ENCODE measurements around the gene PCSK4. TPM values are rescaled to one million over a fixed set of nuclear protein-coding genes. Genes with fewer than 3 reads are reported as not detected.

Gene PCSK4
- total and polyA plus RNA-seq, 9 of the 15 experiments (the other 6 are each of a cell fraction or from before 2014, with no cell fraction given): 0.01 to 9.1 (median 2.1) TPM; not detected in 1

GRCh38 chr19:1513499-1514294 is 23.5 kb upstream of the PCSK4 start (continued):
- TF ChIP-seq, protein P1, sequence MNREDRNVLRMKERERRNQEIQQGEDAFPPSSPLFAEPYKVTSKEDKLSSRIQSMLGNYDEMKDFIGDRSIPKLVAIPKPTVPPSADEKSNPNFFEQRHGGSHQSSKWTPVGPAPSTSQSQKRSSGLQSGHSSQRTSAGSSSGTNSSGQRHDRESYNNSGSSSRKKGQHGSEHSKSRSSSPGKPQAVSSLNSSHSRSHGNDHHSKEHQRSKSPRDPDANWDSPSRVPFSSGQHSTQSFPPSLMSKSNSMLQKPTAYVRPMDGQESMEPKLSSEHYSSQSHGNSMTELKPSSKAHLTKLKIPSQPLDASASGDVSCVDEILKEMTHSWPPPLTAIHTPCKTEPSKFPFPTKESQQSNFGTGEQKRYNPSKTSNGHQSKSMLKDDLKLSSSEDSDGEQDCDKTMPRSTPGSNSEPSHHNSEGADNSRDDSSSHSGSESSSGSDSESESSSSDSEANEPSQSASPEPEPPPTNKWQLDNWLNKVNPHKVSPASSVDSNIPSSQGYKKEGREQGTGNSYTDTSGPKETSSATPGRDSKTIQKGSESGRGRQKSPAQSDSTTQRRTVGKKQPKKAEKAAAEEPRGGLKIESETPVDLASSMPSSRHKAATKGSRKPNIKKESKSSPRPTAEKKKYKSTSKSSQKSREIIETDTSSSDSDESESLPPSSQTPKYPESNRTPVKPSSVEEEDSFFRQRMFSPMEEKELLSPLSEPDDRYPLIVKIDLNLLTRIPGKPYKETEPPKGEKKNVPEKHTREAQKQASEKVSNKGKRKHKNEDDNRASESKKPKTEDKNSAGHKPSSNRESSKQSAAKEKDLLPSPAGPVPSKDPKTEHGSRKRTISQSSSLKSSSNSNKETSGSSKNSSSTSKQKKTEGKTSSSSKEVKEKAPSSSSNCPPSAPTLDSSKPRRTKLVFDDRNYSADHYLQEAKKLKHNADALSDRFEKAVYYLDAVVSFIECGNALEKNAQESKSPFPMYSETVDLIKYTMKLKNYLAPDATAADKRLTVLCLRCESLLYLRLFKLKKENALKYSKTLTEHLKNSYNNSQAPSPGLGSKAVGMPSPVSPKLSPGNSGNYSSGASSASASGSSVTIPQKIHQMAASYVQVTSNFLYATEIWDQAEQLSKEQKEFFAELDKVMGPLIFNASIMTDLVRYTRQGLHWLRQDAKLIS (CRISPR knock-in tag; IDR thresholded peaks at IDR 0.05): no peak
- TF ChIP-seq MTF1 (CRISPR knock-in tag; IDR thresholded peaks at IDR 0.05; ENCODE audit: borderline replicate concordance) (no peak), RFX5 (IDR thresholded peaks at IDR 0.05; ENCODE audit: low read depth, low read length) (no peak), BRD4 (IDR thresholded peaks at IDR 0.05) (no peak), PTRF (tag; IDR thresholded peaks at IDR 0.05) (no peak), MITF (IDR thresholded peaks at IDR 0.05) (no peak), CC2D1A (IDR thresholded peaks at IDR 0.05) (no peak), ZNF121 (CRISPR knock-in tag; conservative IDR thresholded peaks at IDR 0.05) (0 out of 2 replicates have a peak, but pooled peaks have one; percentile 5), PML (IDR thresholded peaks at IDR 0.05; ENCODE audit: low read length) (no peak), CEBPZ (IDR thresholded peaks at IDR 0.05; ENCODE audit: borderline replicate concordance, low read depth, low read length) (no peak), ZFP36 (IDR thresholded peaks at IDR 0.05; ENCODE audit: low read depth, low read length, partially characterized antibody) (peak; percentile 100), MXI1 (IDR thresholded peaks at IDR 0.05; ENCODE audit: low read depth, low read length) (no peak), GATAD2A (IDR thresholded peaks at IDR 0.05) (no peak), CCAR2 (IDR thresholded peaks at IDR 0.05; ENCODE audit: low read depth, low read length) (no peak), ZNF445 (CRISPR knock-in tag; IDR thresholded peaks at IDR 0.05; ENCODE audit: low read depth) (no peak), NFYB (IDR thresholded peaks at IDR 0.05; ENCODE audit: extremely low read depth, insufficient read length) (no peak), XRCC4 (IDR thresholded peaks at IDR 0.05; ENCODE audit: extremely low read depth, insufficient read depth, insufficient read length) (no peak), SMAD2 (IDR thresholded peaks at IDR 0.05; ENCODE audit: low read depth, low read length) (no peak)
- TF ChIP-seq, protein P2, sequence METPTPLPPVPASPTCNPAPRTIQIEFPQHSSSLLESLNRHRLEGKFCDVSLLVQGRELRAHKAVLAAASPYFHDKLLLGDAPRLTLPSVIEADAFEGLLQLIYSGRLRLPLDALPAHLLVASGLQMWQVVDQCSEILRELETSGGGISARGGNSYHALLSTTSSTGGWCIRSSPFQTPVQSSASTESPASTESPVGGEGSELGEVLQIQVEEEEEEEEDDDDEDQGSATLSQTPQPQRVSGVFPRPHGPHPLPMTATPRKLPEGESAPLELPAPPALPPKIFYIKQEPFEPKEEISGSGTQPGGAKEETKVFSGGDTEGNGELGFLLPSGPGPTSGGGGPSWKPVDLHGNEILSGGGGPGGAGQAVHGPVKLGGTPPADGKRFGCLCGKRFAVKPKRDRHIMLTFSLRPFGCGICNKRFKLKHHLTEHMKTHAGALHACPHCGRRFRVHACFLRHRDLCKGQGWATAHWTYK (CRISPR knock-in tag; IDR thresholded peaks at IDR 0.05): no peak
